LNCAP (cell line): ENCODE data around the gene ZNF23.

Experiments used
- TF ChIP-seq, protein P1 (sequence below): fragments of 450-650 bp; IDR thresholded peaks from 2 replicates; pipeline ENCODE4 v1.5.1; 2017; ENCODE audit warnings: mild to moderate bottlenecking

Gene ZNF23

DNA sequence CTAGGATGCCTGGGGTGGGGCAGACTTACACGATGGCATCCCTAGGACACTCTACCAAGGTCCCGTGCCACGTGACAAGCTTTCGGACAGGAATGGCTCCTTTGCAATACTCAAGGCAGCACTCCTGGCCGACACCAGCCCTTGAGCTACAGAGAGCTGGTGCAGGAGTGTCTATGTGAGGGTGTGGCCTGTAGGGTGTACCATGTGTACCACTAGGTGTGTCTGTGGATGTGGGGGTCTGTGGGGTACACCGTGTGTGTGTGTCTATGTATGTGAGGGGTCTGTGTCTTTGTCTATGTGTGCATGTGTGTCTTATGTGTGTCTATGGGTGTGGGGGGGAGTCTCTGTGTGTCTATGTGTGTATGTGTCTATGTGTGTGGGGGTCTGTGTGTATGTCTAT is 18.3 kb downstream of the ZNF23 start:
- TF ChIP-seq, protein P1, sequence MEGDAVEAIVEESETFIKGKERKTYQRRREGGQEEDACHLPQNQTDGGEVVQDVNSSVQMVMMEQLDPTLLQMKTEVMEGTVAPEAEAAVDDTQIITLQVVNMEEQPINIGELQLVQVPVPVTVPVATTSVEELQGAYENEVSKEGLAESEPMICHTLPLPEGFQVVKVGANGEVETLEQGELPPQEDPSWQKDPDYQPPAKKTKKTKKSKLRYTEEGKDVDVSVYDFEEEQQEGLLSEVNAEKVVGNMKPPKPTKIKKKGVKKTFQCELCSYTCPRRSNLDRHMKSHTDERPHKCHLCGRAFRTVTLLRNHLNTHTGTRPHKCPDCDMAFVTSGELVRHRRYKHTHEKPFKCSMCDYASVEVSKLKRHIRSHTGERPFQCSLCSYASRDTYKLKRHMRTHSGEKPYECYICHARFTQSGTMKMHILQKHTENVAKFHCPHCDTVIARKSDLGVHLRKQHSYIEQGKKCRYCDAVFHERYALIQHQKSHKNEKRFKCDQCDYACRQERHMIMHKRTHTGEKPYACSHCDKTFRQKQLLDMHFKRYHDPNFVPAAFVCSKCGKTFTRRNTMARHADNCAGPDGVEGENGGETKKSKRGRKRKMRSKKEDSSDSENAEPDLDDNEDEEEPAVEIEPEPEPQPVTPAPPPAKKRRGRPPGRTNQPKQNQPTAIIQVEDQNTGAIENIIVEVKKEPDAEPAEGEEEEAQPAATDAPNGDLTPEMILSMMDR: no peak

DNA sequence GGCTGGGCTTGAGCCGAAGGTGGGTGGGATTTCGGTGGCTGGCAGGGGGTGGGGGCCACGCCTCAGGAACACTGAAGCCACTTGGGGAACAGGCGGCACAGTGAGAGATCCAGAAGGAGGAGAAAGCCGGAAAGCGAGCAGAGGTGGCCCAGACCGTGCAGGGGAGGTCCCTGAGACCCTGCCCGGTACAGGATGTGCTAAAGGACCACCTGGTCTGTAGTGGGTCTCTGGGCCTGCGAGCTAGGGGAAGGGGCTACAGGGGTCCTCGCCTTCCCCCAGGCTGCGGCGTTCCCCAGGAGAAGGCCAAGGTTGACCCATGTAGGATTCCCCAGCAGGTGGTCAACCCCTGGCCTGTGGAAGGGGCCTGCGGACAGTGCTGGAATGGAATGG is 20.0 kb downstream of the ZNF23 start, which contains the start of gene TLE7:
TSS of gene TLE7 (minus strand) at position 4 of the 390 bp plus-strand sequence. CDS start 8,730 bp downstream, outside the sequence.
- TF ChIP-seq, protein P1: no peak

DNA sequence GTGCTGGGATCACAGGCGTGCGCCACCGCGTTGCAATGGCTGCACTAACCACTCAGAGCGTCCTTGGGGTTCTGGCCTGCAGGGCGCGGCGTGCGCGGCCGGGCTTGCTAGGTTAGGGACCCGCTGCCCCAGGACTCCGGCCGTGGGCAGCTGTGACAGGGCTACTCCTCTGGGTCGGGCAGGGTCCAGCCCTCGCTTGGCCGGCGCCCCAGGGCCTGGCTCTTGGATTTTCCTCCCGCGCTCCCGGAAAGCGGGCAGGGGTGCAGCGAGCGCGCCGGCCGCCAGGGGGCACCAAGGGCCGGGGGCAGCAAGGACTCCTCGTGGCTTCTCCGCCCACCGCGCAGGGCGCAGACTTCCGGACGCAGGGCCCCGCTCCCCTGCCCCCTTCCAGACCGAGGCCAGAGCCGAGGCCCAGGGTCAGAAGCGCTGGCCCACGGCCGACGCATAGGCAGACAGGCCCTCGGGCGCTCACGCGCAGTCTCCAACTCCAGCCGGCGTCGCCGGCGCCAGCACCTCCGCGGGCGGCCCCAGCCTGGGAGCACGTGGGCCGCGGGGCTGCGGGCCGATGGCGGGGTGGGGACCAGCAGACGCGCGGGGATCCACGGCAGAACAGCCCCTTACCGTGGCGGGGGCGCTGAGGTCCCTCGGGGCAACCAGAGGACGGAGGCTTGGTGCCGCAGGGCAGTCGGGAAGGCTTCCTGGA is 20.5 kb downstream of the ZNF23 start:
- TF ChIP-seq, protein P1: peak; percentile 13; the same call in 1 of the 2 replicates

DNA sequence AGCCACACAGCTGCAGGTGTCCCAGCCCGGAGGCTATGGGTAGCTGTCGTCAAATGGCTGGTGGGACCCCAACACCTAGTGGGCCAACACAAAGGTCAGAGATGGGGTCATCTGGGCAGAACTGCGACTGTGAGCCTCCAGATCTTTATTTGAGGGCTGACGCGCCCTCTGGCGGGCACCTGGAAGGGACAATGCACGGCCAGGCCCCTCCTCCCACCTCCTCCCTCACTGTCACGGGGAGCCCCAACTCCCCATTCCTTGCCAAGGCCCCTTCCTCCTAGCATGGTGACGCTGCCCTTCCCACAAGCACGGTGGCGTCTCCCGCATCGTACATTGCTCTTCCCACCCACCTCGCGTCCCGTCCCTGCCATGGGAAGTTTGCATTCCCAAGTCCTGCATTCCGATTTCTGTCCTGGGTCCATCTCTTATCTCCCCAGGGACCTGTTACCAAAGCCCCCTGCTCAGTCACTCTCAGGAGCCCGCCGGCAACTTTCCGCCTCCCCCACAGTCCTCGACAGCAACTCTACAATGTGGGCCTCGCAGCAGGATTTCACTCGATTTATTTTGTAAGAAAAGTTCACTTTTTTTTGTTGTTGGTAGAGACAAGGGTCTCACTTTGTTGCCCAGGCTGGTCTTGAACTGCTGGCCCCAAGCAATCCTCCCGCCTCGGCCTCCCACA is 21.2 kb downstream of the ZNF23 start:
- TF ChIP-seq, protein P1: peak; percentile 46

DNA sequence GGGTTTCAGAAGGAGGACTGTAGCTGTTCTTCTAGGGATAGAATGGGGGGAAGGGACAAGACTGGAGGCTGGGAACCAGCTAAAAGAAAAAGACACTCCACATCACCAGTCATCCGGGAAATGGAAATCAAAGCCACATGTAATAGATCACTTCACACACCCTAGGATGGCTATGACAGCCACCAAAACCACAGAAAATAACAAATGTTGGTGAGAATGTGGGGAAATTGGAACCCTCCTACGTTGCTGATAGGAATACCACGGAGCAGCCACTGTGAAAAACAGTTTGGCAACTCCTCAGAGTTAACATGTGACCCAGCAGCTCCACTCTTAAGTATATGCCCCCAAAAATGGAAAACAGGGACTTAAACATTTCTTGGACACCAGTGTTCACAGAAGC is 22.5 kb downstream of the ZNF23 start:
- TF ChIP-seq, protein P1: no peak

DNA sequence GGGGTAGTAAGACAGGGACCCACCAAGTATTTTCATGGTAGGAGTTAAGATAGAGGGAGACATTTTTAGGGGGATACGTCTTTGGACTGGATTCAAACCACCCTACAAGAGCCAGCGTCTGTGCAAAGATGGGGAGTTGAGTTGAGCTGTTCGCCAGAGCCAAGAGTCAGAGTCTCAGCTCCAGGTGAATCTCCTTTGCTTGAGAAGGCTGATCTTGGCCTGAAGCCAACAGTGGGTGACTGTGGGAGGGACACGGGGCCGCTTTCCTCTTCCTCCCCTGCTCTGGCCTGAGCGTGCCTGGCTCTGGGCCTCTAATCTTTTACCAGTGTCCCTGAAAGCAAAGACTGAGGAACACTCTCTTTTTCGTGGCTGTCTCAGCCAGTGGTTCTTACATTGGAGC is 25.6 kb downstream of the ZNF23 start:
- TF ChIP-seq, protein P1: no peak

DNA sequence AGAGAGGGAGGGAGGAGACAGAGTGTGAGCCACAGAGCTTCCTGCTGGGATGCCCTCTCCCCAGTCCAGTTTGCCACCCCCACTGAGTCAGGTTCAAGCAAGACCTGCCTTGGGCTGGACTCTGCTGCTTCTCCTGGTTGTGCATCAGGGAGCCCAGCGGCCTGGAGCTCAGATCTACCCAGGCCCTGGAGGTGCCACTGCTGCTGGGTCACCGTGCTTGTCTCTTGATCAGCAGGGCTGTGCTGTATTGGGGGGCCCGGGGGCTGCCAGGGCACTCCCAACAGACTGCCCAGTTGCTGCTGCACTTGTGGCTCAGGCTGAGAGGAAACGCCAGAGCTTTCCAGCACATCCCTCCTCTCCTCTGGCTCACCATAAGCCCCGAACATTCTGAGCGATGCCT is 29.1 kb downstream of the ZNF23 start:
- TF ChIP-seq, protein P1: no peak
